ENCODE results near the gene DCBLD1. TPM values are rescaled to one million over a fixed set of nuclear protein-coding genes. Genes with fewer than 3 reads are reported as not detected.

The DCBLD1 gene
- total RNA-seq, 2 experiments from 2014 or later: 7.8 to 10.6 TPM

DNA sequence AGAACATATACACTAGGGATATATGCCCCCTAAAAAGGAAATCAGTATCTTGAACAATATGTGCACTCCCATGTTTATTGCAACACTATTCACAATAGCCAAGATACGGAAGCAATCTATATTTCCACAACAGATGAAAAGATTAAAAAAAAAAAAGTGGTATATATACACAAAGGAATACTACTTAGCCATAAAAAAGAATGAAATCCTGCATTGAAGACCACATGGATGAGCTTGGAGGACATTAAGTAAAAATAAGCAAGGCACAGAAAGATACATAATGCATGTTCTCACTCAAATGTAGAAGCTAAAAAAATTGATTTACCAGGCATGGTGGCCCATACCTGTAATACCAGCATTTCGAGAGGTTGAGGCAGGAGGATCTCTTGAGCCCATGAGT lies 115.3 kb downstream of the DCBLD1 start:
- Mint-ChIP-seq H3K36me3 (ENCODE audit: low read depth) (peaks cover 49% of the 10 kb centered on the region), H3K4me1 (peaks cover 32% of the 10 kb centered on the region), H3K9me3 (peaks cover 5% of the 10 kb centered on the region), H3K27ac (no peak overlapping the region), H3K27me3 (no peaks in the 10 kb centered on the region), H3K4me3 (no peak overlapping the region)
- POLR2A ChIA-PET: no interaction called here
- DNase-seq: no peak
- CTCF ChIA-PET: interaction anchor here (0.6 to 1.1 kb wide), 2 partner anchors 11 to 154 kb away, joined by 3 read pairs; no protein-coding TSS in a partner anchor

Other genes starting within 250 kb of the DCBLD1 start
- gene VGLL2, start 217.1 kb upstream of the DCBLD1 start, total RNA-seq: not detected
- gene ROS1, start 56.7 kb upstream of the DCBLD1 start, total RNA-seq: not detected
- 10 to 100 TPM; 22.9 to 23.9 TPM for gene GOPC, start 119.8 kb downstream of the DCBLD1 start, total RNA-seq
- 10 to 100 TPM; 25.3 to 26.8 TPM for gene NUS1, start 192.8 kb downstream of the DCBLD1 start, total RNA-seq

All from activated CD4-positive, alpha-beta memory T cell treated with anti-CD3 and anti-CD28 coated beads, Interleukin-2, amount 10 ng/mL, durations not matched to agents 7 days and 5 days (primary cell).